Ovary (tissue), 1 donor: ENCODE measurements around the gene USP49.

Experiments
- EP300 ChIP-seq: sonication (generic); formaldehyde crosslinking; IDR thresholded peaks from one replicate; pipeline ENCODE4 v1.6.1; 2017; ENCODE audit warnings: antibody characterized with exemption
- POLR2A ChIP-seq: fragments of 450-650 bp; IDR thresholded peaks from one replicate; pipeline ENCODE4 v1.6.1; 2017; ENCODE audit warnings: antibody characterized with exemption, mild to moderate bottlenecking, moderate library complexity

DNA sequence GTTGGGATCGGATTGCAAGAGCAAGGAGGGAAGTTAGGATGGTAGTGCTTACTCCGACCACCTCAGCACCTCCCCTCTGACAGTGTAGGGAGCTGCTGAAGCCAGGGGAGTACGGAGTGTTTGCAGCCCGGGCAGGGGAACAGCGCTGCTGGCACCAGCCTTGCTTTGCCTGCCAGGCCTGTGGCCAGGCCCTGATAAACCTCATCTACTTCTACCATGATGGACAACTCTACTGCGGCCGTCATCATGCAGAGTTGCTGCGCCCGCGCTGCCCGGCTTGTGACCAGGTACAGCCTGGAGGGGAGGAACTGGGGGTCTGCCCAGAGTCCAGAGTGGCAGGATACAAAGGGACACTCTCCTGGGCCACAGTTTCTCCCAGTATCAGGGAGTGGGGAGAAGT lies 109.9 kb downstream of the USP49 start:
- no peak for TF ChIP-seq POLR2A
- TF ChIP-seq EP300: no peak
